Measurements from ENCODE around the gene WBP2NL. TPM values are rescaled to one million over a fixed set of nuclear protein-coding genes. Genes with fewer than 3 reads are reported as not detected.

Gene WBP2NL
- total RNA-seq, 1 experiment from 2014 or later, result 0.22 TPM

DNA sequence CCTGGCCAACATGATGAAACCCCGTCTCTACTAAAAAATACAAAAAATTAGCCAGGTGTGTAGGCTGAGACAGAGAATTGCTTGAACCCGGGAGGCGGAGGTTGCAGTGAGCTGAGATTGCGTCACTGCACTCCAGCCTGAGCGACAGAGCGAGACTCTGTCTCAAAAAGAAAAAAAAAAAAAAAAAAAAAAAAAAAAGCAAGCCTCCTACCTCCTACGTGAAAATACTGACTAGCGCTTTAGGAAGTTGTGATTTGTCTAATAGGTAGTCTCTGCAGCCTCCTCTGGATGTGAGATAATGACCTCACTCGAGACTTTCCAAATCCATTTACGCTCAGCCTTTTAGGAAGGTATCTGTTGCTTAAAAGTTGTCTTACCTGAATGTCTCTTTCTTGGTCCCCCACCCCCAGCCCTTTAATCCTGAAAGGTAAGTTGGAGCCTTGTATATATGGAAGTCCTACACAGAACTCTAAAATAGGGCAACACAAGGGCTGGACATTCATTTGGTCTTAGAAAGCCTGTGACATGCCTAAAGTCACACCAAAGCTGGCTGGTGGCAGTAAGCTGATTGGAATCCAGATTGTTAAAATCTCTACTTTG lies 23.8 kb upstream of the WBP2NL start:
- H2BK15ac ChIP-seq (ENCODE audit: low read depth, low read length), result no peak overlapping the region
- no peak overlapping the region for H3K4ac ChIP-seq (ENCODE audit: low read depth, low read length)
- peaks cover 18% of the 10 kb centered on the region for H3K27me3 ChIP-seq (ENCODE audit: insufficient read depth, low read length)
- no peak overlapping the region for H2AFZ ChIP-seq (ENCODE audit: low read length)
- Mint-ChIP-seq H3K27me3 (ENCODE audit: low read depth) (peaks cover 86% of the 10 kb centered on the region), H3K9me3 (no peaks in the 10 kb centered on the region; a peak in 2 of 5 replicates), H3K36me3 (ENCODE audit: insufficient read depth in 1 of 3, low read depth in 3 of 3) (no peaks in the 10 kb centered on the region; a peak in 3 of 7 replicates), H3K4me3 (no peak overlapping the region), H3K27ac (no peak overlapping the region), H3K4me1 (peaks cover 32% of the 10 kb centered on the region in 2 experiments)
- no peak overlapping the region for H4K8ac ChIP-seq (replicated peaks; ENCODE audit: insufficient read length, low read depth, low read length)
- H2BK120ac ChIP-seq (ENCODE audit: low read depth, low read length, poor library complexity, severe bottlenecking), result no peak overlapping the region
- H3K18ac ChIP-seq (ENCODE audit: insufficient read length, low read depth, low read length), result no peak overlapping the region
- H2BK5ac ChIP-seq (ENCODE audit: insufficient read length, low read length), result no peak overlapping the region
- H3K56ac ChIP-seq (ENCODE audit: insufficient read length, low read depth, low read length), result no peak overlapping the region
- TF ChIP-seq CTCF (conservative IDR thresholded peaks at IDR 0.05), result no peak
- H2BK20ac ChIP-seq (ENCODE audit: low read depth, low read length, poor library complexity, severe bottlenecking), result no peak overlapping the region
- H3K79me2 ChIP-seq (ENCODE audit: insufficient read depth, low read length), result no peaks in the 10 kb centered on the region
- H4K91ac ChIP-seq (ENCODE audit: insufficient read length, low read depth, low read length), result no peak overlapping the region
- H2BK12ac ChIP-seq (ENCODE audit: insufficient read length, low read depth, low read length), result no peak overlapping the region
- no peak overlapping the region for H4K5ac ChIP-seq (ENCODE audit: insufficient read length, low read depth, low read length)
- H3K23ac ChIP-seq (ENCODE audit: insufficient read length, low read depth, low read length), result no peak overlapping the region
- DNase-seq, result no peak
- H3K9ac ChIP-seq (ENCODE audit: extremely low read depth, insufficient read length, low read length), result no peak overlapping the region
- H3K27ac ChIP-seq (ENCODE audit: insufficient read length, low read depth, low read length), result no peak overlapping the region
- H2AK5ac ChIP-seq (ENCODE audit: insufficient read length, low read length), result no peak overlapping the region
- H4K20me1 ChIP-seq (ENCODE audit: control insufficient read depth, insufficient read depth, insufficient read length), result no peaks in the 10 kb centered on the region
- no peak overlapping the region for H3T11ph ChIP-seq (ENCODE audit: low read length)
- peaks cover 11% of the 10 kb centered on the region for H3K23me2 ChIP-seq (ENCODE audit: insufficient read length, low read depth, low read length, poor library complexity, severe bottlenecking)
- no CpG with 5 or more reads among the region's 10 CpGs for WGBS (ENCODE audit: extremely low coverage, insufficient read length, low lambda C conversion rate)
- no peak overlapping the region for H3K4me2 ChIP-seq (ENCODE audit: insufficient read depth, insufficient read length, low read length)
- H3K14ac ChIP-seq (ENCODE audit: insufficient read depth, low read length), result no peak overlapping the region
- H3K79me1 ChIP-seq (ENCODE audit: insufficient read depth, low read depth, low read length, poor library complexity, severe bottlenecking), result no peaks in the 10 kb centered on the region
- H3K4me1 ChIP-seq (ENCODE audit: insufficient read depth, low read length), result peaks cover 4% of the 10 kb centered on the region
- no peaks in the 10 kb centered on the region for H3K9me3 ChIP-seq (ENCODE audit: control insufficient read depth, low read depth, low read length)
